ENCODE measurements around the gene CUL3.
"Not testable (repeated sequence)": the region's sequence is repeated elsewhere in the genome, so short reads cannot be mapped to it uniquely, and the experiment has no call there.

The CUL3 gene

DNA sequence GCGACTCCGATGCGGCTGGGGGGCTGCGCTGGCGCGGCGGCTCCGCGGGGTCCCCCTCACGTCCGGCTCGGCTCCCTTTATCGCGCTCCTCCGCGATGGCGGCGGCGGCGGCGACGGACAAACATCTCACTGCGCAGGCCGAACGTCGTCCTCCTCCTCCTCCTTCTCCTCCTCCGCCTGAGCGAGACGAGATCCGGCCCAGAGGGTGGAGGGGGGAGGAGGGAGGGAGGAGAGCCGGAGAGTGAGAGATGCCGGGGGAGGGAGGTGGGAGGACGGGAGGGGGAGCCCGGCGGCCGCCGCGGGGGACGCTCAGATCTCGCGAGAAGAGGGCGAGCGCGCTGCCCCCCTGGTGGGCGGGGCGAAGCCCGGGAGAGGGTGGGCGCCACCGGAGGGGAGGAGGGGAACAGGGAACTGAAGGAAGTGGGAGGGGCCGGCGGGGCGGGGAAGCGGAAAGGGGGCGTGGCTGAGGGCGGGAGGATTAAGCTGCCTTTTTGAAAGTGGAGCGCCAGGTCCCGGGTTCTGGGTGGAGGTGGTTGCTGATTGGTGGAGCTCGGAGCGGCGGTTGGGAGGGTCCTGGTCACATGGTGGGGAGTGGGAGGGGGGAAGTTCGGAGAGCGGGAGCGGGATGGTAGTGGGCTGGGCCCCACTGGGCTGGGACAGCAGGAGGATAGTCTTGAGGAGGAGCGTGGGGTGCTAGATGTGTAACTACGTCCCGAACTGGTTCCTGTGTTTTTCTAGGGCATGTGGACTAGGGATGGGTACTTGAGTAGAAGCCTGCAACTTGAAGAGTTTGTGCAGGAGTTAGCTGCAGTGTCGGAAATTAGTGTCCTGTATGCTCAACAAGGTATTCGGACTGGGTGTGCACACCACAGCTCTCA, at the start of gene CUL3:
TSS of gene CUL3 (minus strand) at position 153 of the 878 bp plus-strand sequence. CDS start 354 bp downstream, outside the sequence.
- DNase-seq (ENCODE audit: low read depth in 2 of 2): peak; percentile 99

DNA sequence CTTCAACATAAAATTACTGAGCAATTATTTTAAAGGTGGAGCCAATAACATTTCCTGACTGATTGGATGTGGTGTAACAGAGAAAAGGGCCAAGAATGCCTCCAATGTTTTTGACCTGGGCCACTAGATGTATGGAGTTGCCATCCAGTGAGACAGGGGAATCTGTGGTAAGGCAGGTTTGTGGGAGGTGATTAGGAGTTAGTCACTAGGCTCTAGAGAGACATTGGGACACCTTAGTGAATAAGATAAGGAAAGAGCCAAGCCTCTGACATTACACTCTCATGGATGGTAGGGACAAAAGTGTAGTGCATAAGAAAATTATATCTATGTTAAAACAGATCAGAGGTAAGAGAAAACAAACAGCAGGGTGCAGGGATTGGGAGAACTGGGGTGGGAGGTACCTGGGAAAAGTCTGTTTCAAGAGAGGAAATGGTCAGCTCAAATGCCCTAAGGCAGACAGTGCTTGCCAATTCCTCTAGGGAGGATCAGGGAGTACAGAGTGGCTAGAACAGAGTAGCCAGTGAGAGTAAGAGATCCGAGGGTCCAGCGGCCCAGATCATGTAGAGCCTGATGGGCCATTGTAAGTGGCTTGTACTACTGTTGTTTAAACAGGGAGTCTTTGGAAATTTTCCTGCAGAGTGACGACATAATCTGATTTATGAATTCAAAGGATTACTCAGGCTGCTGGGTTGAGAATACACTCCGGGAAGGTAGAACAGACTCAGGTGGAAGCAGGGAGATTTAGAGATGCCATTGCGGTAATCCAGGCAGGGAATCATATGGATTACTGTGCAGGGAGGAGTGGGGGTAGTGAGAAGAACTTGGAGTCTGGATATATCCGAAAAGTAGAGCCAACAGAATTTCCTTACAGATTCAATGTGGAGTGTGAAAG, 45.7 kb upstream of the CUL3 start:
- DNase-seq (ENCODE audit: low read depth in 2 of 2): no peak

DNA sequence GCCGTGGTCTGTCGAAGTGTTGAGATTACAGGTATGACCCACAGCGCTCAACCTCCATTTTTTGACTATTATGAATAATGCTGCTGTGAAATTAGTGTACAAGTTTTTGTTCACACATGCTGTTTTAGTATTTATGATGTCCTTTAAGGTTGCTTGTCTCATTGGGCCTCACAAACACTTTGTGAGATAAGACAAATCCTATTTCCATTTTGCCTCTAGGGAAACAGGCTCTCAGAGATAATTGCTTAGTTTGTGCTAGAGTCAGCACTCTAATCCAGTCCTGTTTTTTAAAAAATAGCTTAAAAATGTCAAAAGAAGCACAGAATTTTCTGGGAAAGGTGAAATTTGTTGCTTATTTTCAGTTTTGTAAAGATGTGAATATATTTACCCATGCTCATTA, 43.3 kb upstream of the CUL3 start:
- DNase-seq (ENCODE audit: low read depth in 2 of 2): no peak

DNA sequence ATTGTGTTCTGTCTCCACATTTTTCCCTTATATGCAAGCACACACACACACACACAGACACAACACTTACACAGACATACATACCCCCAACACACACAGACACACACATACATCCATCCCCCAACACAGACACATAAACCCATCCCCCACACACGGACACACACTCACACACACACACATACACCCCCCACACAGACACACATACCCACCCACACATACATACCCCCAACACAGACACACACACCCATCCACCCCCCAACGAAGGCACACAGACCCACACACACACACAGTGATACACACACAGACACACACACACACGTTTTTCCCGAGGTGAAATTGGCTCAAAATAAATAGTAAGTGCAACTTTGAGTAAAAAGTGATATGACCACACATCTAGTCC, 41.6 kb upstream of the CUL3 start:
- DNase-seq (ENCODE audit: low read depth in 2 of 2): no peak

DNA sequence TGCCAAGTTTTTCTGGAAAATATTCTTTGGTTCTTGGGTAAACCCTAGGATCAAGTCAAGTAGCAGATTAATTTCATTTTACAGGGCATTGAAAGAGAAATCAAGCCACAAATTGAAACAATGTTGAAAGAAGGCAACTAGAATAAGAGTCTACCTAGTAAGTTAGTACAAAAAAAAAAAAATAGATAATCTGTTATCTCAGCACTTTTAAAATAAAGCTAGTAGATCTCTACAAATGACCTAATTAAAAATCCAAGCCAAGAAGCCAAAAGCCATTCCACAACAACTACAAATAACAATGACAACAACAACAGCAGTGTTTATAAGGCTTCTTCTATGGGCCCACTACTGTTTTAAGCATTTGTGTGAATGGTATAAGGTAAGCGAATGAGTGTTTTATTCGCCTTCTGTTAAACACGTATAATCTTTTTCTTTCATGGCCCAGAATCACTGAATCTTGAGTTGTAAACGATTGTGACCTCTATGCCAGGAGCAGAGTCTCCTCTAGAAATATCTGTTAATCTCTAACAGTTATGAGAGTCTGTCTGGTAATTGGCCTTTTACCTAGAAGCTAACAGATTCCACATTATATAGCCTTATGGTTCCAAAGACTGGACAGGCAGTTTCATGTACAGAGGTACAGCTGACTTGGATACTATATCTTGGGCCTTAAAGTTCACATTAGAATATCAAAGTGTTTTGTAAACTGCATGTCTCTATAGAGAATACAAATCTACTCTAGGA, 28.6 kb upstream of the CUL3 start:
- DNase-seq (ENCODE audit: low read depth in 2 of 2): no peak

DNA sequence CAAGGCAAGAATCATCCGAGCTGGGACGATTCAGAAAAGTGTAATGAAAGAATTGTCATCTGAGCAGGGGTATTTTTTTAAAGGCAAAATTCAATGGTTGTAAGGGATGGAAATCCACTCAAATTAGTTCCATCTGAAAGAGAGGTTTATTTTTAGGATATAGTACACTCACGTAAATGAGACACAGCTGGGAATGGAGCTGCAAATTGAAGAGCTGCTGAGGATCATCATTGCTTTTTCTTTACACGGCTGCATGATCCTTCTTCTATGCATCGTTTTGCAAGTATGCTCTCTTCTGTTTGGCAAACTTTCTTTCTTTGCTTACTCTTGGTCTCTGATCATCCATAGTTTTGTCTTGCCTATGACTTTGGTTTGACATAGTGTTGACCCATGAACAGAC, 27.4 kb upstream of the CUL3 start:
- no peak for DNase-seq (ENCODE audit: low read depth in 2 of 2)

DNA sequence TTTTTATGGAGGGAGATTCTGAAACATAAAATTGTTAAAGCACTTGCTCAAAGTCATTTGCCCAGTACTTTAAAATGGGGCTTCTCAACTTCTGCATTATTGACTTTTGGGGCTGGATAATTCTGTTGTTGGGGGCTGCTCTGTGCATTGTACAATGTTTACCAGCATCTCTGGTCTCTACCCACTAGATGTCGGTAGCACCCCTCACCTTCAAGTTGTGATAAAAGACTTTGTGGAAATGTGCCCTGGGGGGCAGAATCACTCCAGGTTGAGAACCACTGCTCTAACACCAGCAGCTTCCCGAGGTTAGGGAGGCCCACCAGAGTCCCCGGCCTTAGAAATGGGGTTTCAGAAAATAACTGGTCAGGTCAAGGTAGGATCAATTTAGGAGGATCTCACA, 26.8 kb upstream of the CUL3 start:
- no peak for DNase-seq (ENCODE audit: low read depth in 2 of 2)

DNA sequence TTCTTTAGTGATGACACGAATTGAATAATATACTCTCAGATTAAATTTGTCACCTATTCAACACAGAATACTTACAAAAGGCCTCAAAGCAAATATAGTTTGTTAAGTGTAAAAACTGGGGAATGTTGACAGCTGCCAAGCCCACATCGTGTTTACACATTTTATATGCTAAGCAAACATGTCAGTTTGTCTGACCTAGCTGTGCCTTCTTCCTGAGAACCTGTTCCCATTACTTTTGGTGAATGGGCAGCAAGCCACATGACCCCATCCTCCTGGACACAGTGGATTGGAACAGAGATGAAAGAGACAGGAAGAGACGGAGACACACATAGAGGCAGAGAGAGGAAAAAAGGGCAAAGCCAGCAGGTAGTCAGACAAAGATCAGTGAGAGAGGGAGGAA, 22.9 kb upstream of the CUL3 start:
- no peak for DNase-seq (ENCODE audit: low read depth in 2 of 2)

DNA sequence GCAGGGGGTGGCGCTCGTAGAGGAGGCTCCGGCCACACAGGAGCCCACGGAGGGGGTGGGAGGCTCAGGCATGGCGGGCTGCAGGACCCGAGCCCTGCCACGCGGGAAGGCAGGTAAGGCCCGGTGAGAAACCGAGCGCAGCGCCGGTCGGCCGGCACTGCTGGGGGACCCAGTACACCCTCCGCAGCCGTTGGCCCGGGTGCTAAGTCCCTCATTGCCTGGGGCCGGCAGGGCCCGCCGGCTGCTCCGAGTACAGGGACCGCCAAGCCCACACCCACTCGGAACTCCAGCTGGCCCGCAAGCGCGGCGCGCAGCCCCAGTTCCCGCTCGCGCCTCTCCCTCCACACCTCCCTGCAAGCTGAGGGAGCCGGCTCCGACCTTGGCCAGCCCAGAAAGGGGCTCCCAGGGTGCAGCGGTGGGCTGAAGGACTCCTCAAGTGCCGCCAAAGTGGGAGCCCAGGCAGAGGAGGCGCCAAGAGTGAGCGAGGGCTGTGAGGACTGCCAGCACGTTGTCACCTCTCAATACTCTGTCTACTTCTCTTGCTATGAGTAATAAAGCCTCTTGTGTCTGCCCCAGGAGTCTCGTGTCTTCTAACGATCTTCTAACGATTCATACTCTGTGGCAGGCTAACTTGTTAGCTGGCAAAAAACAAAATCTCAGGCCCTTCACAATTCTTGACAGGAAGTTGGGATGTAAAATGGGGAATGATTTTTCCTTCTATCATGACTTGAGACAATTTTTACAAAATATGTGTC, 18.8 kb upstream of the CUL3 start:
- not testable (repeated sequence) for DNase-seq (ENCODE audit: low read depth in 2 of 2)

DNA sequence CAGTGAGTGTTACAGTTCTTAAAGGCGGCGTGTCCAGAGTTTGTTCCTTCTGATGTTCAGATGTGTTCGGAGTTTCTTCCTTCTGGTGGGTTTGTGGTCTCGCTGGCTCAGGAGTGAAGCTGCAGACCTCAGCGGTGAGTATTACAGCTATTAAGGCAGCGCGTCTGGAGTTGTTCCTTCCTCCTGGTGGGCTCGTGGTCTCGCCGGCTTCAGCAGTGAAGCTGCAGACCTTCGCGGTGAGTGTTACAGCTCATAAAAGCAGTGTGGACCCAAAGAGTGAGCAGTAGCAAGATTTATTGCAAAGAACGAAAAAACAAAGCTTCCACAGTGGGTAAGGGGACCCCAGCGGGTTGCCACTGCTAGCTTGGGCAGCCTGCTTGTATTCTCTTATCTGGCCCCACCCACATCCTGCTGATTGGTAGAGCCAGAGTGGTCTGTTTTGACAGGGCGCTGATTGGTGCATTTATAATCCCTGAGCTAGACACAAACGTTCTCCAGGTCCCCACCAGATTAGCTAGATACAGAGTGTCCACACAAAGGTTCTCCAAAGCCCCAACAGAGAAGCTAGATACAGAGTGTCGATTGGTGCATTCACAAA, 17.7 kb upstream of the CUL3 start:
- peak in 1 of 2 donors; percentile 3 for DNase-seq (ENCODE audit: low read depth in 2 of 2)

DNA sequence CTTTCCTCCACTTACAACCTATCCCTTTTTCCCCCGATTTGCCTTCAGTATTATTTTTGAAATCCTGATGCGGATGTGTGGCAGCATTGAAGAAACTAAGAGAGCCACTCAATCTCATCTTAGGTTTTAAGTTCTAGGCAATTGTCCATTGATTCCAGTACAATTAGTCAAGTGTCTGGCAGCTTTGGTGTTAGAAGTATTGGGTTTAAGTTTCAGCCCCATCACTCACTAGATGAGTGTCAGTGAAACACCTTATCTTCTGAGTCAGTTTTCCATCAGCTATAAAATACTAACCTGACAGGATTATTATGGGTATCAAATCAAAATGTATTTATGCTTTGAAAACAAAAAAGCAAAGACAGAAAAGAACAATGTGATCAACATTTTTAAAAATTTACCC, 16.8 kb upstream of the CUL3 start:
- no peak for DNase-seq (ENCODE audit: low read depth in 2 of 2)

DNA sequence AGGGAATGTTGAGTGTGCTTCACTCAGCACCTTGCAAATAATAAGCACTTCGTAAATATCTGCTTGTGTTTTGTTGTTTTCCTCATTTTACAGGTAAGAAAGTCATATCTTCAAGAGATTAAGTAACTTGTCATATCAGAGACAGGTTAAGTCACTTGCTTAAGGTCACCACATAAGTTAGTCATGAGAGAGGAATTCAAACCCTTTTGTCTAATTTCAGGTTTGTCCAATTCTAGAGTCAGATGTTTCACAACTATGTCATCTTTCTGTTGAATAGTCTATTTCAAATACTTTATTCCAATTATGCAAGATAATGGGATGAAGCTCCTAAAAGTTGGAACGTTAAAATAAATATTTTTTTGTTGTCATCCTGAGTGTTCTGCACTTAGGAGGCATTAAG, 13.5 kb upstream of the CUL3 start:
- DNase-seq (ENCODE audit: low read depth in 2 of 2): no peak

DNA sequence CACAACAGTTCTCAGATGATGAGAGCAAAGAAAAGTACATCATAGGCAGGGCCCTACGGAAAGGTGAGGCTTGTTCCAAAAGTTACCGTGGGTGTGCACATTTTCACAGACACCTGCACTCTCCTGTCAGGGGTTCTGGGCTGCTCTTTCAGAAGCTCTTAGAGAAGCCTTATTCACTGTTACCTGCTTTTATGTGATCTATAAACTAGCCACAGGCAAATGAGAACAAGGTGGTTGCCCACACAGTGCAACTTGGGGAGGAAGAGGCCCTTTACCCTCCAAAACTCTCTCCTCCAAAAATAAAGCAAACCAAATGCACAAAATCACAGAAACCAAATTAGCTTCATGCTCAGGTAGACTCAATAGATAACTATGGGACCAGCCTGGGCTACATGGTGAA, 11.1 kb upstream of the CUL3 start:
- no peak for DNase-seq (ENCODE audit: low read depth in 2 of 2)

DNA sequence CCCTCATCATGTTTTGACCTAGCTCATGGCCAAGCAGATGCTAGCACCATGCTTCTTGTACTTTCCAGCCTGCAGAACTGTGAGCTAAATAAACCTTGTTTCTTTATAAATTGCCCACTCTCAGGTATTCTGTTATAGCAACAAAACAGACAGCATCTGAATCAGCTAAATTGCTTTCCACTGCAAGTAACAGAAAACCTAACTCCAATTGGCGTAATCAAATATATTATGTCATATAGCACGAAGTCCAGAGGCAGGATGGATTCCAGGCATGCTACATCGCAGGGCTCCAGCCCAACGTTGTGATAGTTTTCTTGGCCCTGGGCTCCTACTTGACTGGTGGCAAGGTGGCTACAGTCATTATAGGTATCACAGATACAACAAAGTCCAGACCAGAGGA, 10.4 kb upstream of the CUL3 start:
- DNase-seq (ENCODE audit: low read depth in 2 of 2): no peak

DNA sequence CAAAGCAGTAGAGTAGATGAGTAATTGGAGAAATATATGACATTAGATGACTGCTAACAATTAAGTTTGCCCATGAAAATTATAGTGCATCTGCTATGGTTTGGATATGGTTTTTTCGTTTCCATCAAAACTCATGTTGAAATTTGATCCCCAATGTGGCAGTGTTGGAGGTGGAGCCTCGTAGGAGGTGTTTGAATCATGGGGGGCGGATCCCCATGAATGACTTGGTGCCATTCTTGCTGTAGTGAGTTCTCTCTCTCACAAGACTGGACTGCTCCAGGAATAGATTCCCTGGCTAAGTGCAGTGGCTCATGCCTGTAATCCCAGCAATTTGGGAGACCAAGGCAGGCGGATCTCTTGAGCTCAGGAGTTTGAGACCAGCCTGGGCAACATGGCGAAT, 9.7 kb upstream of the CUL3 start:
- no peak for DNase-seq (ENCODE audit: low read depth in 2 of 2)

DNA sequence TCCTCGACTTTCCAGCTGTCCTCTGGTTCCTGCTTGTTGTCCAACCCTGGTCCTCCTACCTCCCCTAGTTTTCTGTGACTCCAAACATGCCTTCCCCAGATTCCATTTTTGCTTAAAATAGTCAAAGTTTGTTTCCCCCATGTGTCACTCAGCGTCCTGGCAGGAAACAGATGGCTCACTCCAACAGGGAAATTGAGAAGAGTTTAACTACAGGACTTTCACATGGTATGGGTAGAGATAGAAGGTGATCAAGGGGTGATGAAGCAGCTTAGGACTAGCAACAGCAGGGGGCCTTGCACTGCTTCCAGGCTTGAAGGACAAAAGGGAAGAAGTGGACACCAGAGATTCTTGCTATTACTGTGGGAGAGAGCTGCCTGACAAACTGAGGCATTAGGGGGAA, 6.1 kb upstream of the CUL3 start:
- DNase-seq (ENCODE audit: low read depth in 2 of 2): no peak

DNA sequence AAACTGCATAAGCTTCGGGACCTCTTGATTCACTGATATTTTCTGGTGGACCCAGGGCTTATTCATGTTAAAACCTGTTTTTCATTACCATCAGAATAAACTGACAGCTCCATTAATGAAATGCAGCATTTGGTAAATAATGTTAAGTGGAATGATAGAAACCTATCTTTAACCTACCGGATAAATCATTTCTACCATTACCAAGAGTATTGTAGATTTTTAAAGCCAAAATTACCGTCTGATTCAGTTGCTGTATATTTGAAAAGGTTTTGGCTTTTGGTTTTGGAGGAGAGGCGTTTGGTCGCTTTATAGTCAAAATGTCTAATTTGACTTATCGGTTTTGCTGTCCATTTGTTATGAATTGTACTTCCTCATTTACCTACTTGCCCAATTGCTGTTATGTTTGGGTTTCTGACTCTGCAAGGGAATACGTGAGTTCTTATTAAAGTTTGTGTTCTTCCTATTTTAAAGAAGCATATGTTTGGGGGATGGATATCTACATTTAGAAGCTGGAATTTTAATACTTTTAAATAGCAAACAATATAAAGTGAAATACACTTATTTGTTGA, 1.0 kb upstream of the CUL3 start:
- DNase-seq (ENCODE audit: low read depth in 2 of 2): no peak

DNA sequence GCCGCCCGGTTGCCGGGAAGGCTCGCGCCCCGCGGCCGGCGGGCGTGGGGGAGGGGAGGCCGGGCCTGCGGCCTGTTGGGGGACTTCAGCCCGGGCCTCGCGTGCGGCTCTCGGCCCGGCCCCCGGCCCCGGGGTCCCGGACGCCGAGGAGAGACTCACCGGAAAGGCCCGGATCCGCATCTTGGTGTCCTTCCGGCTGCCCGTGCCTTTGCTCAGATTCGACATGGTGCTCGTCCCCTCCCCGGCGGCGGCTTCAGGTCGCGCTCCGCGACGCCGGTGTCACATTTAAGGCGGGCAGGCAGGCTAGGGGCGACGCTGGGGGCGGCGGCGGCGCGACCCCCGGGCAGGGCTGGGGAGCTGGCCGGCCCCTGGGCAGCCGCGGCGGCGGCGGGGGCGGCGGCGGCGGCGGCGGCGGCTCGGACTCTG, 365 bp downstream of the CUL3 start:
- peak in 1 of 2 donors; percentile 38 for DNase-seq (ENCODE audit: low read depth in 2 of 2)

DNA sequence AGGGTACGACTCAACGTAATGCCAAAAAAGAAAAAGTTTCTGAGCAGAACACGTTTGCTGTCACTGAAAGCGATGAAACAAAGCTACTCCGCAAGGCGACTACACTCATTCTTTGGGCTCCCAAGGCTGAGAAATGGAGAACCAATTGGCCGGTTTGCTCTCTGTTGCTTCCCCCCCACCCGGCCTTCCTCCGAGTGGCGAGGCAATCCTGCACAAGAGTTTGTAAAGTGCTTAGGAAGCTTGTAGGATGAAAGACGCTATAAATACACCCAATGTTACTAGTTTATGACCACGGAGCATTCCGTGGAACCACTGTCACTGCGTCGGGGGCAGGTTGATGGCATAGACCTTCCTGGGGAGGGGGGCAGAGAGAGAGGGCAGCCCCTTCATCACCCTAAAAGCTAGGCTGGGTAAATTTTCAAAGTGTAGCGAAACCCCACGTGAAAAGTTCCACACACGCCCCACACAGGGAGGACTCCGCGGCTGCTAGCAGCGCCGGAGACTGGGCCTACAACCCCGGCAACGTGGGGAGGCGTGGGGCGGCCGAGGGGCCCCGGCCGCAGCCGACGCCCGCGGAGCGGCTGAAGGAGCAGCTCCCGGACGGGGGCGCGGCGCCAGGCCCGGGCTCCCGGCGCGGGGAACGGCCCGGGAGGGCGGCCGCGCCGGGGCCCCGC, 915 bp downstream of the CUL3 start:
- peak in 1 of 2 donors; percentile 3 for DNase-seq (ENCODE audit: low read depth in 2 of 2)

DNA sequence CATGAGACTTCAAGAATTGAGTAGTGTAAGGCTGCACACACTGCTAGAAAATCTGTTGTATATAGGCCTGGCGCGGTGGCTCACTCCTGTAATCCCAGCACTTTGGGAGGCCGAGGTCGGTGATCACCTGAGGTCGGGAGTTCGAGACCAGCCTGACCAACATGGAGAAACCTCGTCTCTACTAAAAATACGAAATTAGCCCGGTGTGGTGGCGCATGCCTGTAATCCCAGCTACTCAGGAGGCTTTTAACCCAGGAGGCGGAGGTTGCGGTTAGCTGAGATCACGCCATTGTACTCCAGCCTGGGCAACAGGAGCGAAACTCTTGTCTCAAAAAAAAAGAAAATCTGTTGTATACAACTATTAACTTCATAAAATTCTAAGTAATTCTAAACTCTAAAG, 2.1 kb downstream of the CUL3 start:
- not testable (repeated sequence) for DNase-seq (ENCODE audit: low read depth in 2 of 2)
